GM18861 (cell line): Measurements from ENCODE around the gene PLEKHM2.

ENCODE experiments used
- ATAC-seq: cut with Tn5 transposase; IDR thresholded peaks from one replicate; pipeline ENCODE4 v1.9.1; 2021; ENCODE audit not compliant: unreplicated experiment

The PLEKHM2 gene

DNA sequence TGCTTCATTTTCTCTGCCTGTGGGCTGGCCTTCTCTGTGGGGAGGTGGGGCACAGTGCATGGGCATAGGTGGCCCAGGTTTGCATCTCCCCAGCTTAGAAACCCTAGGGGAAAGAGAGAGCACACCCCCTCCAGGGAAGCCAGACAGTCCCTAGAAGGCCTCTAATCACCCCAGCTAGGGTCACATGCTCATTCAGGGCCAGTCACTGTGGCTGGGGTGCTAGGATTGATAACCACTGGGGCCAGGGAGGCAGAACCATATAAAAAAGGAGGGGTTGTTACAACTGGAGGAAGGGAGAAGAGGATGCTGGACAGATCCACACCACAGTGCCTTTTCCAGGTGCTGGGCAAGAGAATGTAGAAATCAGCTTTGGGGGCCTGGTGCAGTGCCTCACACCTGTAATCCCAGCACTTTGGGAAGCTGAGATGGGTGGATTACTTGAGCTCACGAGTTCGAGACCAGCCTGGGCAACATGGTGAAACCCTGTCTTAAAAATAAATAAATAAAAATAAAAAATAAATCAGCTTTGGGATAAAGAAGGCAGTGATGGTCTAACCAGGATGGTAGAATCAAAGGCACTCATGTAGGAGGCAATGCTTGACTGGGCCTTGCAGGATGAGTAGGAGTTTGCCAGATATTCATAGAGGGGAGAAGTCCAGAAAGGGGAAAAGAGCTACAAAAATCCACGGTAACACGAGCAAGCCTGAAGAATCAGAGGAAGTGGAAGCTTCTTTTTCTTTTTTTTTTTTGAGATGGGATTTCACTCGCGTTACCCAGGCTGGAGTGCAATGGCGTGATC lies 94.0 kb downstream of the PLEKHM2 start:
- ATAC-seq = no peak
